ENCODE data around the gene SERHL2.

GRCh38 chr22:42549331-42550060 is 4.3 kb upstream of the SERHL2 start:
- TF ChIP-seq POLR2AphosphoS5 (IDR thresholded peaks at IDR 0.05; ENCODE audit: low read depth, low read length) (no peak), POLR2A (IDR thresholded peaks at IDR 0.05; ENCODE audit: low read depth, low read length) (no peak)
